Astrocyte (in vitro differentiated cells and primary cell): Measurements from ENCODE around the gene S100G. TPM values are rescaled to one million over a fixed set of nuclear protein-coding genes. Genes with fewer than 3 reads are reported as not detected.

Source experiments
- DNase-seq: peaks from one replicate; pipeline ENCODE4 v3.0.0-alpha.2; 2010; ENCODE audit warnings: low read depth
- FAIRE-seq: peaks from 2 replicates; lab custom pipeline; 2011; peaks lifted over from hg19 to GRCh38; lab: Jason Lieb, UNC
- H2AFZ ChIP-seq: 2 replicates; pipeline ENCODE4 v1.6.0; 2012; ENCODE audit warnings: low read depth, low read length, inconsistent platforms
- H3K27ac ChIP-seq: 2 replicates; pipeline ENCODE4 v1.5.1; 2011; ENCODE audit warnings: low read depth, low read length, inconsistent platforms
- H3K27me3 ChIP-seq: 2 replicates; pipeline ENCODE4 v1.6.0; 2011; ENCODE audit warnings: low read length, inconsistent platforms; ENCODE audit not compliant: insufficient read depth
- H3K36me3 ChIP-seq: 2 replicates; pipeline ENCODE4 v1.5.1; 2011; ENCODE audit warnings: low read length, inconsistent platforms; ENCODE audit not compliant: insufficient read depth
- H3K4me1 ChIP-seq: 2 replicates; pipeline ENCODE4 v1.5.1; 2011; ENCODE audit warnings: low read length, inconsistent platforms; ENCODE audit not compliant: insufficient read depth
- H3K4me2 ChIP-seq: 2 replicates; pipeline ENCODE4 v1.6.0; 2012; ENCODE audit warnings: low read length, inconsistent platforms
- H3K4me3 ChIP-seq: 2 replicates; pipeline ENCODE4 v1.5.1; 2011; ENCODE audit warnings: low read depth, mild to moderate bottlenecking, low read length, inconsistent platforms; ENCODE audit not compliant: insufficient read depth
- H3K79me2 ChIP-seq: 2 replicates; pipeline ENCODE4 v1.6.0; 2012; ENCODE audit warnings: mild to moderate bottlenecking, low read length, inconsistent platforms; ENCODE audit not compliant: insufficient read depth
- H3K9ac ChIP-seq: 2 replicates; pipeline ENCODE4 v1.6.0; 2012; ENCODE audit warnings: mild to moderate bottlenecking, low read length, inconsistent platforms
- H3K9me3 ChIP-seq: 2 replicates; pipeline ENCODE4 v1.5.1; 2012; ENCODE audit warnings: low read depth, mild to moderate bottlenecking, low read length, inconsistent platforms; ENCODE audit not compliant: insufficient read depth
- H4K20me1 ChIP-seq: 2 replicates; pipeline ENCODE4 v1.6.0; 2012; ENCODE audit warnings: low read length, inconsistent platforms; ENCODE audit not compliant: insufficient read depth
- H3K27ac Mint-ChIP-seq: one replicate; pipeline ENCODE4 v1.8.0; 2021; ENCODE audit warnings: mild to moderate bottlenecking, mixed read lengths; ENCODE audit not compliant: unreplicated experiment
- H3K27me3 Mint-ChIP-seq: one replicate; pipeline ENCODE4 v1.8.0; 2021; ENCODE audit warnings: low read depth, mixed read lengths; ENCODE audit not compliant: unreplicated experiment
- H3K36me3 Mint-ChIP-seq: one replicate; pipeline ENCODE4 v1.8.0; 2021; ENCODE audit warnings: low read depth, mixed read lengths; ENCODE audit not compliant: unreplicated experiment
- H3K4me1 Mint-ChIP-seq: one replicate; pipeline ENCODE4 v1.8.0; 2021; ENCODE audit warnings: low read depth, mixed read lengths; ENCODE audit not compliant: unreplicated experiment
- H3K4me3 Mint-ChIP-seq: one replicate; pipeline ENCODE4 v1.8.0; 2021; ENCODE audit warnings: mild to moderate bottlenecking, moderate library complexity, mixed read lengths; ENCODE audit not compliant: unreplicated experiment
- H3K9me3 Mint-ChIP-seq: one replicate; pipeline ENCODE4 v1.8.0; 2021; ENCODE audit warnings: mild to moderate bottlenecking, mixed read lengths; ENCODE audit not compliant: unreplicated experiment
- EZH2 ChIP-seq: IDR thresholded peaks from 2 replicates; pipeline ENCODE4 v1.6.1; 2012; ENCODE audit warnings: mild to moderate bottlenecking, low read length, inconsistent platforms; ENCODE audit not compliant: insufficient read depth
- total RNA-seq: library from RNA; stranded (reverse); gene quantifications from 2 replicates; pipeline ENCODE4 v1.2.1, GENCODE V29; 2021
- TF ChIP-seq, protein P1 (sequence below): IDR thresholded peaks from 2 replicates; pipeline ENCODE4 v1.5.1; 2011; ENCODE audit warnings: low read depth, mild to moderate bottlenecking, inconsistent platforms, low read length, moderate library complexity; ENCODE audit not compliant: insufficient read depth

Gene S100G
- total RNA-seq, 1 donor from 2014 or later, result not detected

GRCh38 chrX:16635040-16635439, 14.9 kb upstream of the S100G start:
- Histone ChIP-seq H3K36me3 (no peaks in the 10 kb centered on the region), H3K9ac (no peak overlapping the region), H3K9me3 (no peaks in the 10 kb centered on the region), H3K27ac (no peak overlapping the region), H3K27me3 (no peaks in the 10 kb centered on the region), H3K4me1 (peaks cover 7% of the 10 kb centered on the region), H2AFZ (no peak overlapping the region), H3K79me2 (no peaks in the 10 kb centered on the region), H3K4me3 (no peak overlapping the region), H3K4me2 (no peak overlapping the region), H4K20me1 (no peaks in the 10 kb centered on the region)
- TF ChIP-seq EZH2, result no peak
- TF ChIP-seq, protein P1, sequence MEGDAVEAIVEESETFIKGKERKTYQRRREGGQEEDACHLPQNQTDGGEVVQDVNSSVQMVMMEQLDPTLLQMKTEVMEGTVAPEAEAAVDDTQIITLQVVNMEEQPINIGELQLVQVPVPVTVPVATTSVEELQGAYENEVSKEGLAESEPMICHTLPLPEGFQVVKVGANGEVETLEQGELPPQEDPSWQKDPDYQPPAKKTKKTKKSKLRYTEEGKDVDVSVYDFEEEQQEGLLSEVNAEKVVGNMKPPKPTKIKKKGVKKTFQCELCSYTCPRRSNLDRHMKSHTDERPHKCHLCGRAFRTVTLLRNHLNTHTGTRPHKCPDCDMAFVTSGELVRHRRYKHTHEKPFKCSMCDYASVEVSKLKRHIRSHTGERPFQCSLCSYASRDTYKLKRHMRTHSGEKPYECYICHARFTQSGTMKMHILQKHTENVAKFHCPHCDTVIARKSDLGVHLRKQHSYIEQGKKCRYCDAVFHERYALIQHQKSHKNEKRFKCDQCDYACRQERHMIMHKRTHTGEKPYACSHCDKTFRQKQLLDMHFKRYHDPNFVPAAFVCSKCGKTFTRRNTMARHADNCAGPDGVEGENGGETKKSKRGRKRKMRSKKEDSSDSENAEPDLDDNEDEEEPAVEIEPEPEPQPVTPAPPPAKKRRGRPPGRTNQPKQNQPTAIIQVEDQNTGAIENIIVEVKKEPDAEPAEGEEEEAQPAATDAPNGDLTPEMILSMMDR, result no peak
- Mint-ChIP-seq H3K9me3 (no peaks in the 10 kb centered on the region), H3K36me3 (no peaks in the 10 kb centered on the region), H3K4me1 (no peaks in the 10 kb centered on the region), H3K27me3 (no peaks in the 10 kb centered on the region), H3K4me3 (no peak overlapping the region), H3K27ac (no peak overlapping the region)
- FAIRE-seq (no peak), DNase-seq (no peak)

GRCh38 chrX:16635596-16635995, 14.4 kb upstream of the S100G start:
- peaks cover 7% of the 10 kb centered on the region for H3K4me1 ChIP-seq
- TF ChIP-seq, protein P1, result no peak
- TF ChIP-seq EZH2, result no peak
- Mint-ChIP-seq H3K4me3 (no peak overlapping the region), H3K27ac (no peak overlapping the region), H3K27me3 (no peaks in the 10 kb centered on the region), H3K9me3 (no peaks in the 10 kb centered on the region), H3K4me1 (no peaks in the 10 kb centered on the region), H3K36me3 (no peaks in the 10 kb centered on the region)
- H2AFZ ChIP-seq, result no peak overlapping the region
- H3K4me3 ChIP-seq, result no peak overlapping the region
- DNase-seq (no peak), FAIRE-seq (no peak)
- H3K9ac ChIP-seq, result no peak overlapping the region
- no peak overlapping the region for H3K27ac ChIP-seq
- no peaks in the 10 kb centered on the region for H4K20me1 ChIP-seq
- no peaks in the 10 kb centered on the region for H3K9me3 ChIP-seq
- no peak overlapping the region for H3K4me2 ChIP-seq
- H3K79me2 ChIP-seq, result no peaks in the 10 kb centered on the region
- no peaks in the 10 kb centered on the region for H3K27me3 ChIP-seq
- H3K36me3 ChIP-seq, result no peaks in the 10 kb centered on the region

DNA sequence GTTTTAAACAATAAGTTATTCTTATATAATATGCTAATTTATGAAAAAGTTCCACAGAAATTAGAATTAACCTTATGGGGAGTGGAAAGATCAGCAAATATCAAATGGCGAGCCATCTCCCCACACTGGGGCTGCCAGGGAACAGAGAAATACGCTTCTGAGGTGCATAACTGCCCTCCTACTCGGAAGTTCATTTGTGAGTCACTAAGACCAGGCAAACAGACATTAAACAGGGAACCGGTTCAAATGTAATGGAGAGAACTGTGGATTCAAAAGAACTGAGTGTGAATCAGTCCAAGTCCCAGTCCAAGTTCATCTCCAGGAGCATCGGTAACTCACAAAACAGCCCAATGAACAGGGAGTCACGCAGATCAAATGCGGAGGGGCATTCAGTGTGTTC, 11.4 kb upstream of the S100G start:
- H3K4me3 Mint-ChIP-seq, result no peak overlapping the region
- no peaks in the 10 kb centered on the region for H3K9me3 Mint-ChIP-seq
- no peak for TF ChIP-seq EZH2
- TF ChIP-seq, protein P1, result no peak
- no peak overlapping the region for H3K27ac Mint-ChIP-seq
- no peaks in the 10 kb centered on the region for H3K27me3 ChIP-seq
- no peaks in the 10 kb centered on the region for H3K36me3 ChIP-seq
- H2AFZ ChIP-seq, result no peak overlapping the region
- FAIRE-seq (no peak), DNase-seq (peak; percentile 34)
- no peaks in the 10 kb centered on the region for H4K20me1 ChIP-seq
- H3K27ac ChIP-seq, result no peak overlapping the region
- H3K79me2 ChIP-seq, result no peaks in the 10 kb centered on the region
- no peaks in the 10 kb centered on the region for H3K27me3 Mint-ChIP-seq
- peaks cover 10% of the 10 kb centered on the region for H3K4me1 Mint-ChIP-seq
- H3K36me3 Mint-ChIP-seq, result no peaks in the 10 kb centered on the region
- H3K4me2 ChIP-seq, result no peak overlapping the region
- no peak overlapping the region for H3K4me3 ChIP-seq
- H3K9me3 ChIP-seq, result no peaks in the 10 kb centered on the region
- no peak overlapping the region for H3K9ac ChIP-seq
- peaks cover 11% of the 10 kb centered on the region for H3K4me1 ChIP-seq
